Neural crest cell (in vitro differentiated cells): Measurements from ENCODE around the gene LYSMD3. TPM values are rescaled to one million over a fixed set of nuclear protein-coding genes. Genes with fewer than 3 reads are reported as not detected.
A peak's percentile ranks its signal among the peaks of the same experiment; 100 is the strongest.

ENCODE experiments used
- DNase-seq: peaks from one replicate; pipeline ENCODE4 v3.0.0; 2021; ENCODE audit warnings: low read depth, mixed read lengths, low spot score
- H3K27ac Mint-ChIP-seq: one replicate; pipeline ENCODE4 v1.8.0; 2021; ENCODE audit warnings: mild to moderate bottlenecking, mixed read lengths; ENCODE audit not compliant: unreplicated experiment
- H3K27me3 Mint-ChIP-seq: 2 replicates; pipeline ENCODE4 v1.8.0; 2021; ENCODE audit warnings: low read depth, mild to moderate bottlenecking, mixed read lengths
- H3K36me3 Mint-ChIP-seq: 2 replicates; pipeline ENCODE4 v1.8.0; 2021; ENCODE audit warnings: low read depth, mild to moderate bottlenecking, mixed read lengths
- H3K4me1 Mint-ChIP-seq: 2 replicates; pipeline ENCODE4 v1.8.0; 2021; ENCODE audit warnings: mixed read lengths
- H3K4me3 Mint-ChIP-seq: one replicate; pipeline ENCODE4 v1.8.0; 2021; ENCODE audit warnings: mild to moderate bottlenecking, mixed read lengths
- H3K9me3 Mint-ChIP-seq: 2 replicates; pipeline ENCODE4 v1.8.0; 2021; ENCODE audit warnings: mixed read lengths
- CTCF ChIP-seq: fragments of 200-600 bp; sonication (generic); conservative IDR thresholded peaks from 2 replicates; pipeline ENCODE4 v1.5.0; 2021; ENCODE audit warnings: antibody characterized with exemption, mild to moderate bottlenecking
- total RNA-seq: library from RNA; stranded (reverse); gene quantifications from 2 replicates; pipeline ENCODE4 v1.2.1, GENCODE V29; 2021

LYSMD3 gene
- total RNA-seq, 1 donor from 2014 or later, result 12.1 TPM

- Mint-ChIP-seq H3K27me3 (peaks cover 3% of the 10 kb centered on the region), H3K36me3 (peaks cover 24% of the 10 kb centered on the region), H3K27ac (no peak overlapping the region), H3K4me3 (no peak overlapping the region), H3K9me3 (peaks cover 16% of the 10 kb centered on the region), H3K4me1 (peaks cover 20% of the 10 kb centered on the region)
- TF ChIP-seq CTCF, result no peak
- no peak for DNase-seq
These were observed 36.1 kb upstream of the LYSMD3 start for GRCh38 chr5:90565491-90565890.

DNA sequence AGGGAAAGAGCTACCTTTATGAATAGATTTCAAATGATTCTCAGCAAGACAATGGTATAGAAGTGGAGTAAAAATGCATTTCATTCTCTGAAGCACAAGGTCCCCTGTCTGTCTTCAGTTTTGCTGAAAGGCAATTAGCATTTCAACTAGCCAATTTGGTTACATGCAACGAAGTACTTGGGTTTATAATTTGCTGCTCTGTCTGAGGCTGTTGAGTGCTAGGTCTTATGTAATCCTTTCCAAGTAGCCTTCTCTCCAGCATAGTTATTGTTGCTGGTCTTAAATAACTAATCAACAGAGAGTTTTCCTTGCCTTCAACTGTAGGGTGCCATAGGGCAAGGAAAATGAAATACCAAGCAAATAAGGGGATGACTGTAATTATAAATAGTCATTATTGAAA, 33.7 kb upstream of the LYSMD3 start:
- peaks cover 14% of the 10 kb centered on the region for H3K36me3 Mint-ChIP-seq
- no peak for DNase-seq
- TF ChIP-seq CTCF, result no peak
- peaks cover 19% of the 10 kb centered on the region for H3K27me3 Mint-ChIP-seq
- peaks cover 38% of the 10 kb centered on the region for H3K4me1 Mint-ChIP-seq
- no peak overlapping the region for H3K27ac Mint-ChIP-seq
- no peak overlapping the region for H3K4me3 Mint-ChIP-seq
- peaks cover 2% of the 10 kb centered on the region for H3K9me3 Mint-ChIP-seq

DNA sequence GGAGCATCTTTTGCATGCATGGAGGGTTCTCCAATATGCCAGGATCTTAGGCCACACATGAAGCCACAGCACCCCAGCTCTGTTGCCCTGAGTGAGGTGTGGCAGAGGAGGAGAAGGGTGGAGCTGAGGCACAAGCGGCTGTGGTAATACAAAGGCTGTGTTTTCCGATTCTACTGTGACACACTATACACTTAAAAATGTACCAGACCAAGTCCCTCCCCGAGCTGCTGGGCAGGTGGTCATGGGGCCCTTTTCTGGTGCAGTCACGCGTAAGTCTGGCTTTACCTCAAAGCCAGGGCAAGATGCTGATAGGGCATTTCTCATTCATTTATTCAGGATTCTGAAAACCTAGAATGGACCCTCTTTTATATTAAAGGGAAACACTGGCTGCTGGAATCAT, 33.0 kb upstream of the LYSMD3 start:
- TF ChIP-seq CTCF, result no peak
- DNase-seq, result no peak
- peak overlapping the region; percentile 73 for H3K4me3 Mint-ChIP-seq
- peaks cover 11% of the 10 kb centered on the region for H3K36me3 Mint-ChIP-seq
- peaks cover 46% of the 10 kb centered on the region for H3K4me1 Mint-ChIP-seq
- H3K27me3 Mint-ChIP-seq, result peaks cover 26% of the 10 kb centered on the region
- H3K9me3 Mint-ChIP-seq, result no peaks in the 10 kb centered on the region
- no peak overlapping the region for H3K27ac Mint-ChIP-seq

GRCh38 chr5:90561766-90562165, 32.4 kb upstream of the LYSMD3 start:
- H3K36me3 Mint-ChIP-seq, result peaks cover 5% of the 10 kb centered on the region
- H3K27me3 Mint-ChIP-seq, result peaks cover 32% of the 10 kb centered on the region
- no peaks in the 10 kb centered on the region for H3K9me3 Mint-ChIP-seq
- H3K4me1 Mint-ChIP-seq, result peaks cover 48% of the 10 kb centered on the region
- DNase-seq, result no peak
- H3K4me3 Mint-ChIP-seq, result peak overlapping the region; percentile 73
- TF ChIP-seq CTCF, result no peak
- no peak overlapping the region for H3K27ac Mint-ChIP-seq

DNA sequence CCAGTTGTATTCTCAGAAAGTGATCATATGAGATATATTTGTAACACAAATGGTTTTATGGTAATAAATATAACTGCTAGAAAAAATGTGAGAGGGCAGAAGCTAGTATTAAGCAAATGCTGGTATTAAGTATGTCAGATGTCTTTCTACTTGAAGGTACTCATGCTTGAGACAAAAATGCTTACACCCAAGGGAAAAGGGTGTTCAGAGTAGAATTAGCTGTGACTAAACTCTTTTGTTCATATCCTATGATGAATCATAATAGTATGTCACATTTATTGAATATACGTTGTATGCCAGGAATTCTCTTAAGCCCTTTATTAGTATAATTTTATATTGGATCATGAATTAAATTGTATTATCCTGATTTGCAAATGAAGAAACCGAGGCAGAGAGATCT, 31.4 kb upstream of the LYSMD3 start:
- Mint-ChIP-seq H3K27ac (no peak overlapping the region), H3K36me3 (peaks cover 3% of the 10 kb centered on the region), H3K4me3 (no peak overlapping the region), H3K27me3 (peaks cover 42% of the 10 kb centered on the region), H3K9me3 (no peaks in the 10 kb centered on the region), H3K4me1 (peaks cover 48% of the 10 kb centered on the region)
- TF ChIP-seq CTCF, result no peak
- no peak for DNase-seq
